GM12801 (cell line): Measurements from ENCODE around the gene AOAH.

Experiments
- CTCF ChIP-seq: IDR thresholded peaks from one replicate; pipeline ENCODE4 v1.5.1; 2011; ENCODE audit warnings: control low read depth; ENCODE audit not compliant: insufficient read length; ENCODE audit errors: extremely low read depth

AOAH gene

DNA sequence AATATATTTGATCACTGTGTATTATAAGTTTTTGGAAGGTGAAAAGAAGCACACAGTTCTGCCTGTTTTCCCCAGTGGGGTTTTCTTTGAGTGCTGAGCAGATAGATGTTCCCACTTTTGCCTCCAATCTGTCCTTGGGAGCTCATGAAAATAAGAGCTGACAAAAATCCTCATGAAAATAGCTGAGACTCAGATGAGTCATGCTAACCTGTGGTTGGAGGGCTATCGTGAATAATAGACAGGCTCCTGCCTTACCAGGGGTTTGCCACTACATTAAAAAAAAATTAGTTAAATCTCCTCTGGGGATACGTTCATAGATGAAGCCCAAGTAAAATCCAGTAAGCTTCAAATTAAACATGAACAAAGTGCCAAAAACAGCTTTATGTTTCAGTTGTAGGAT is 10.9 kb upstream of the AOAH start:
- no peak for TF ChIP-seq CTCF

GRCh38 chr7:36734731-36735130 is 10.4 kb upstream of the AOAH start:
- TF ChIP-seq CTCF: no peak

GRCh38 chr7:36733411-36733810 is 9.1 kb upstream of the AOAH start:
- TF ChIP-seq CTCF: no peak

- TF ChIP-seq CTCF: no peak
These were observed 8.5 kb upstream of the AOAH start for GRCh38 chr7:36732806-36733205.

DNA sequence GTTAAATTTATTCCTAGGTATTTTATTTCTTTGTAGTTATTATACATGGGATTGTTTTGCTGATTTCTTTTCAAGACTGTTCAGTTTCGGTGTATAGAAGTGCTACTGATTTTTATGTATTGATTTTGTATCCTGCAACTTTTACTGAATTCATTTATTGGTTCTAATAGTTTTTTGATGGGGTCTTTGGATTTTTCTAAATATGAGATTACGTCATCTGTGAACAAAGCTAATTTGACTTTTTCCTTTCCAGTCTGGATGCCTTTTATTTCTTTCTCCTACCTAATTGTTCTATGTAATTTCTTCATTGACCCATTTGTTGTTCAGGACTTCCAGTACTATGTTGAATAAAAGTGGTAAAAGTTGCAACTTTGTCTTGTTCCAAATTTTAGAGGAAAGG is 5.8 kb upstream of the AOAH start:
- TF ChIP-seq CTCF: no peak

DNA sequence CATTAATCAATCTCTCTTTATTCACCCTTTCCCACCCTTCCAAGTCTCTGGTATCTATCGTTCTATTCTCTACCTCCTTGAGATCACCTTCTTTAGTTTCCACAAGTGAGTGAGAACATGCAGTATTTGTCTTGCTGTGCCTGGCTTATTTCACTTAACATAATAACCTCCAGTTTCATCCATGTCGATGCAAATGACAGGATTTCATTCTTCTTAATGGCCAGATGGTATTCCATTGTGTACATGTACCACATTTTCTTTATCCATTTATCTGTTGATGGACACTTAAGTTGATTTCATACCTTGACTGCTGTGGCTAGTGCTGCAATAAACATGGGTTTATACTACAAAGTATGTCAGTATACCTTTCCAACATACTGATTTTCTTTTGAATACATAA is 3.8 kb upstream of the AOAH start:
- no peak for TF ChIP-seq CTCF

DNA sequence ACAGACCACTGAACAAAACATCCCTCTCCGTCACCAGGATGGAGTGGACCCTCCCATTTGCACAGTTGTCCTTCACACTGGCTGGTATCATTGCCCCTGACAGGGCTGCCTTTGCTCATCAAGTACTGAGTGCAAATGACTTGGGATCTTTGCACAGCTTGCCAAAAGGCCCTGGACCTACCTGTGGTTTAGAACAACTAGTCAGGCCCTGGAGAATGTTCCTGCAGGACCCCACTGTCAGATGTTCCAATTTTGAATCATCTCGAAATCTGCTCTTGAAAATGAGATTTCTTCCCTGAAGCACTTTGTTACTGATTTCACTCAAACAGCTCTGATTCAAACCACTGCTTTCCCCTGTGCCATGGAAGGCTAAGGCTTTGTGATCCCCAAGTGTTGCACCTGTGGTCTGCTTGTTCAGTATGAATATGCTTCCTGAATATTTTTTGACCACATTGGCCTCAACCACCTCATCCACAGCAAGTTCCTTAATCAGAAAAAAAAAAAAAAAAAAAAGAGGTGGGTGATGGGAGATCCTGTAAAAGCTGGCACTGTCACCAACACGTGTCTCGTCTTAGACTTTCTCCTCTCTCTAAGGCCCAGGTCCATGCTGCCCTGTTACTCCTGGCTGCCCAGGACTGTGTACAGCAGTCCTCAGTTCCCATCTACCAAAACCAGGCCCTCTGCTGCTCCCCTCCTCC is 2.7 kb upstream of the AOAH start:
- TF ChIP-seq CTCF: no peak
